Right lobe of liver (tissue), 4 donors: ENCODE results near the gene CYBA.

Experiments used
- CTCF ChIP-seq, 4 donors: fragments of 200-600 bp in 3 of 4; fragments of 450-650 bp in 1 of 4; IDR thresholded peaks; one replicate each; pipeline versions ENCODE4 v1.5.1 to v1.8.0; 2016 to 2022; ENCODE audit warnings: antibody characterized with exemption in 4 of 4, mild to moderate bottlenecking in 2 of 4
- POLR2A ChIP-seq: fragments of 450-650 bp; IDR thresholded peaks from one replicate; pipeline ENCODE4 v1.6.1; 2017; ENCODE audit warnings: antibody characterized with exemption, mild to moderate bottlenecking
- donor health status: DM: no; HTN: no; CAD: no.
- donor health status: DM: no; HTN: no; CAD: no.
- donor health status: DM: no; HTN: yes; CAD: no.

DNA sequence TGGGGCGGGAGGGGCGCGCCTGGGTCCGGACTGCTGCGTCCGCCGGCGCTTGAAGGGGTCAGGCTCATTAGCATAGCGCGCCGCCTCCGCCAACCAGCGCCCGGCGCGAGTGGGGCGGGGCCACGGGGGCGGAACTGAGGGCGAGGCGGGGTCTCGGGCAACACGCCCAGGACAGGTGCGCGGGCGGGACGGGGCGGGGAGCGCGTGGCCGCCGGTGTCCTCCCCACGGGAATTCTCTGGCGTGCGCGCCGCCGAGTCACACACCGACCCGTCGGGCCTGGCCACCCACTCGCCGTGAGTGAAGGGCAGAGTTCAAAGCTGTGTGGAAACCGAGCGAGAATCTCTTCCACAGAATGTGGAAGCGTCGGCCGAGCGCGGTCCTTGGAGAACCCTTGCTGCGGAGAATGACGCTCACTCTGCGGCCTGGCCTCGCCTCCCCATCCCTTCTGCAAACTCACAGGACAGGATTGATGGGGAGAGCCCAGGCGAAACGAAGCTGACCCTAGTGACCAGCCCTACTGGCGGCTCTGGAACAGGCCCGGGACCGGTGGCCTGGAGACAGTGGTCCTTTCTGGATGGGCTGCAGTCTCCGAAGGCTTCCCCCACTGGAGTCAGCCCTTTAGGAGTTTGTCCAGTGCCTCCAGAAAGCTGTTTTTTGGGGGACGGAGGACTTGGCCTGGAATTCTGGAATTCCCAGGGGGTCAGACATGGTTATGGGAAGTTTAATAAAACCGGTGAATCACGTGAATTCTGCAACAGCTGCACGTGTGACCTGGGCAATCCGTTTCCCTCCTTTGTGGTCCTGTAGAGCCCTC lies 35.8 kb upstream of the CYBA start, which contains the start of gene SNAI3:
- no peak for TF ChIP-seq CTCF (IDR thresholded peaks at IDR 0.05)
- TF ChIP-seq POLR2A, result no peak
